HepG2 (cell line): ENCODE data around the gene LCK. TPM values are rescaled to one million over a fixed set of nuclear protein-coding genes. Genes with fewer than 3 reads are reported as not detected.

Source experiments
- ATAC-seq: fragments of 200-7000 bp; cut with Tn5 transposase; 3 replicates; pipeline ENCODE4 v1.9.1; 2020; ENCODE audit warnings: mild to moderate bottlenecking, moderate library complexity
- BruUV-seq: library from RNA; stranded (reverse); fragments of 400-500 nt; replicated peaks from 2 replicates; lab custom pipeline; 2021; lab: Mats Ljungman, UMichigan
- CTCF ChIA-PET: fragments of 300-600 bp; formaldehyde crosslinking; extraction: SDS; loops from one replicate; lab custom pipeline; 2021; ENCODE audit warnings: low total read pairs, inconsistent platforms, low intra/inter-chr PET ratio; lab: Yijun Ruan, JAX
- POLR2A ChIA-PET: fragments of 350-600 bp; sonication (Branson Sonifier 250); formaldehyde crosslinking; loops from one replicate; lab custom pipeline; 2020; ENCODE audit warnings: antibody characterized with exemption, inconsistent platforms; lab: Yijun Ruan, JAX
- DNase-seq: peaks from one replicate; pipeline ENCODE4 v3.0.0-alpha.2; 2015; ENCODE audit warnings: low spot score
- FAIRE-seq: peaks from 3 replicates; lab custom pipeline; 2011; peaks lifted over from hg19 to GRCh38; lab: Jason Lieb, UNC
- H2AFZ ChIP-seq: one replicate; pipeline ENCODE4 v1.6.1; 2011; ENCODE audit warnings: low read length, inconsistent platforms
- H3K27ac ChIP-seq: fragments of 300-600 bp; 3 replicates; pipeline ENCODE4 v1.8.0; 2011; ENCODE audit warnings: mixed run types, mild to moderate bottlenecking, mixed read lengths, low read length, inconsistent platforms; ENCODE audit not compliant: insufficient read depth; ENCODE audit errors: extremely low read length
- H3K27me3 ChIP-seq, 2 experiments: fragments of 200-600 bp in 1 of 2; 2 replicates in 1 of 2; 3 replicates in 1 of 2; pipeline versions ENCODE4 v1.6.0 to v1.8.0; 2011; ENCODE audit warnings: low read length in 2 of 2, mild to moderate bottlenecking in 2 of 2, moderate library complexity in 2 of 2, inconsistent platforms in 1 of 2; ENCODE audit not compliant: insufficient read depth in 2 of 2, control insufficient read depth in 1 of 2
- H3K36me3 ChIP-seq, 2 experiments: fragments of 200-600 bp in 1 of 2; replicated peaks in 1 of 2; 2 replicates in 1 of 2; 3 replicates in 1 of 2; pipeline versions ENCODE4 v1.5.1 to v1.8.0; 2011; ENCODE audit warnings: low read length in 2 of 2, inconsistent platforms in 1 of 2; ENCODE audit not compliant: insufficient read depth in 2 of 2, control insufficient read depth in 1 of 2
- H3K4me1 ChIP-seq: 2 replicates; pipeline ENCODE4 v1.5.1; 2012; ENCODE audit warnings: low read length, inconsistent platforms; ENCODE audit not compliant: insufficient read depth
- H3K4me2 ChIP-seq: 2 replicates; pipeline ENCODE4 v1.6.0; 2011; ENCODE audit warnings: low read depth, low read length, inconsistent platforms
- H3K4me3 ChIP-seq, 3 experiments: fragments of 200-600 bp in 1 of 3; sonication (generic), shearing (Covaris generic) in 1 of 3; replicated peaks in 1 of 3; 2 replicates each; pipeline ENCODE4 v1.5.1; 2011 to 2016; ENCODE audit warnings: low read length in 3 of 3, inconsistent platforms in 2 of 3, low read depth in 2 of 3, mild to moderate bottlenecking in 2 of 3, control low read depth in 1 of 3, mixed read lengths in 1 of 3; ENCODE audit not compliant: insufficient read depth in 1 of 3
- H3K79me2 ChIP-seq: one replicate; pipeline ENCODE4 v1.6.1; 2011; ENCODE audit warnings: low read length, inconsistent platforms; ENCODE audit not compliant: insufficient read depth
- H3K9ac ChIP-seq: 2 replicates; pipeline ENCODE4 v1.6.0; 2011; ENCODE audit warnings: mild to moderate bottlenecking, low read depth, low read length, inconsistent platforms; ENCODE audit not compliant: insufficient read depth
- H3K9me3 ChIP-seq: 2 replicates; pipeline ENCODE4 v1.5.1; 2012; ENCODE audit warnings: mild to moderate bottlenecking, low read length
- H4K20me1 ChIP-seq: 2 replicates; pipeline ENCODE4 v1.6.0; 2011; ENCODE audit warnings: inconsistent platforms, mild to moderate bottlenecking, low read length, moderate library complexity; ENCODE audit not compliant: insufficient read depth
- BCL6 ChIP-seq: IDR thresholded peaks from 2 replicates; pipeline ENCODE4 v1.6.1; 2016; ENCODE audit warnings: missing genetic modification reagents, missing compliant biosample characterization
- BCLAF1 ChIP-seq: fragments of 450-650 bp; IDR thresholded peaks from 2 replicates; pipeline ENCODE4 v1.6.1; 2017; ENCODE audit warnings: mild to moderate bottlenecking
- ETV5 ChIP-seq: IDR thresholded peaks from 2 replicates; pipeline ENCODE4 v1.6.1; 2018; ENCODE audit warnings: missing biosample characterization, missing genetic modification reagents, inconsistent platforms, borderline replicate concordance
- FUBP1 ChIP-seq: sonication (generic); formaldehyde crosslinking; IDR thresholded peaks from 2 replicates; pipeline ENCODE4 v1.5.1; 2020; ENCODE audit warnings: missing genetic modification reagents, mild to moderate bottlenecking, borderline replicate concordance
- GABPA ChIP-seq, 2 experiments: IDR thresholded peaks; 2 replicates each; pipeline ENCODE4 v1.6.1; 2011 to 2016; ENCODE audit warnings: low read depth in 2 of 2, low read length in 1 of 2, missing biosample characterization in 1 of 2, missing genetic modification characterization in 1 of 2
- HDAC6 ChIP-seq: fragments of 200-600 bp; sonication (generic); IDR thresholded peaks from 2 replicates; pipeline ENCODE4 v1.7.0; 2017; ENCODE audit warnings: mild to moderate bottlenecking, antibody characterized with exemption, low read length, low read depth
- KAT7 ChIP-seq: IDR thresholded peaks from 2 replicates; pipeline ENCODE4 v1.6.1; 2018; ENCODE audit warnings: borderline replicate concordance, missing compliant biosample characterization
- MXI1 ChIP-seq: IDR thresholded peaks from 3 replicates; pipeline ENCODE4 v1.6.1; 2012; ENCODE audit warnings: low read depth, low read length, inconsistent platforms, borderline replicate concordance
- NFKB2 ChIP-seq: sonication (generic); formaldehyde crosslinking; IDR thresholded peaks from 2 replicates; pipeline ENCODE4 v1.4.0; 2020; ENCODE audit warnings: missing genetic modification reagents, borderline replicate concordance
- RARA ChIP-seq: IDR thresholded peaks from 2 replicates; pipeline ENCODE4 v1.6.1; 2016; ENCODE audit warnings: missing genetic modification reagents, missing compliant biosample characterization
- RFX5 ChIP-seq: IDR thresholded peaks from 2 replicates; pipeline ENCODE4 v1.6.1; 2011; ENCODE audit warnings: low read depth, low read length, improper control_type of control experiment
- RXRA ChIP-seq: sonication (generic); formaldehyde crosslinking; IDR thresholded peaks from 2 replicates; pipeline ENCODE4 v1.5.1; 2020; ENCODE audit warnings: missing genetic modification reagents
- TCF12 ChIP-seq, 2 experiments: fragments of 450-650 bp in 1 of 2; sonication (generic) in 1 of 2; formaldehyde crosslinking in 1 of 2; IDR thresholded peaks; 2 replicates each; pipeline versions ENCODE4 v1.6.1 to v1.8.0; 2017 to 2022; ENCODE audit warnings: antibody characterized with exemption in 1 of 2, mild to moderate bottlenecking in 1 of 2, missing genetic modification reagents in 1 of 2, moderate library complexity in 1 of 2
- TEAD3 ChIP-seq: optimal IDR thresholded peaks from 2 replicates; pipeline ENCODE3; 2016; ENCODE audit warnings: borderline replicate concordance
- XRCC5 ChIP-seq: fragments of 200-400 bp; formaldehyde crosslinking; optimal IDR thresholded peaks from 2 replicates; pipeline ENCODE3; 2017; ENCODE audit warnings: mild to moderate bottlenecking, low read length
- ZNF34 ChIP-seq: sonication (generic); formaldehyde crosslinking; IDR thresholded peaks from 2 replicates; pipeline ENCODE4 v1.4.0; 2020; ENCODE audit warnings: mild to moderate bottlenecking, missing genetic modification reagents, borderline replicate concordance
- ZNF704 ChIP-seq: sonication (generic); formaldehyde crosslinking; IDR thresholded peaks from 2 replicates; pipeline ENCODE4 v1.8.1; 2023; ENCODE audit warnings: mild to moderate bottlenecking, inconsistent platforms, moderate library complexity, missing genetic modification reagents, borderline replicate concordance
- ZNF816 ChIP-seq: sonication (generic); formaldehyde crosslinking; IDR thresholded peaks from 2 replicates; pipeline ENCODE4 v1.8.0; 2022; ENCODE audit warnings: missing genetic modification reagents, mild to moderate bottlenecking, borderline replicate concordance
- WGBS: methylation state at CpG from one replicate; pipeline ENCODE4 v1.1.6; 2017; ENCODE audit warnings: low lambda C conversion rate; 5-methylcytosine and 5-hydroxymethylcytosine counted together
- in situ Hi-C: cut with HindIII; loops from 2 replicates; pipeline ENCODE4 v1.10.0; 2017; ENCODE audit warnings: low pct_unique_long_range_greater_than_20kb; ENCODE audit not compliant: extremely low pct_ligation_motif_present
- intact Hi-C: fragments of 100-400 bp; cut with micrococcal nuclease; formaldehyde crosslinking; loops from one replicate; pipeline ENCODE4 v1.10.0; 2022; ENCODE audit not compliant: unreplicated experiment
- polyA plus RNA-seq, 8 experiments: library from polyadenylated mRNA; depleted of rRNA in 3 of 8; stranded (reverse) in 7 of 8; unstranded in 1 of 8; fragments of >200 nt; fragmentation: Illumina TruSeq in 4 of 8; extraction: Trizol in 4 of 8; gene quantifications; 2 replicates each; pipeline versions ENCODE4 v1.2.1 to v1.2.3, GENCODE V29; 2011 to 2016; ENCODE audit warnings: low read depth in 4 of 8, missing spikeins in 1 of 8, mixed read lengths in 1 of 8; ENCODE audit not compliant: insufficient read depth in 1 of 8
- total RNA-seq, 5 experiments: library from RNA; depleted of rRNA; stranded (reverse); fragments of >200 nt; fragmentation: Illumina TruSeq; extraction: Trizol; gene quantifications; 2 replicates each; pipeline ENCODE4 v1.2.3, GENCODE V29; 2016; ENCODE audit warnings: low read depth in 1 of 5

LCK gene
- total and polyA plus RNA-seq, 2 of the 13 experiments (the other 11 are each of a cell fraction or from before 2014, with no cell fraction given): 0.93 to 1.8 TPM

- Histone ChIP-seq H3K27me3 (0 out of 5 replicates have a peak, but pooled peaks cover 0 to 2% of the 10 kb centered on the region in 2 experiments), H3K9ac (no peak overlapping the region), H3K27ac (no peak overlapping the region), H3K9me3 (no peaks in the 10 kb centered on the region), H4K20me1 (no peaks in the 10 kb centered on the region), H3K4me1 (peaks cover 34% of the 10 kb centered on the region), H3K4me2 (peak overlapping the region; percentile 36; the same call in 1 of the 2 replicates), H3K4me3 (no peak overlapping the region), H3K36me3 (no peaks in the 10 kb centered on the region), H2AFZ (no peak overlapping the region), H3K79me2 (no peaks in the 10 kb centered on the region)
- FAIRE-seq (no peak), DNase-seq (peak; percentile 39), ATAC-seq (peak; percentile 46)
- in situ Hi-C loops (no loop called here), intact Hi-C loops (no loop called here)
- WGBS: 19% methylated on average over 7 of the region's 7 CpGs
- CTCF ChIA-PET: no interaction called here
- POLR2A ChIA-PET: interaction anchor here (2.6 kb wide), 1 partner anchor 16 kb away, joined by 12 read pairs; the partner anchor contains the start of gene LCK
- BruUV-seq: no TSS peak
- no peak for TF ChIP-seq BCLAF1
- TF ChIP-seq BCL6 (CRISPR knock-in tag): peak; percentile 55
- no peak for TF ChIP-seq RXRA
- no peak for TF ChIP-seq MXI1
- peak; percentile 50 for TF ChIP-seq TEAD3 (CRISPR knock-in tag)
- no peak for TF ChIP-seq XRCC5
- no peak for TF ChIP-seq FUBP1 (CRISPR knock-in tag)
- TF ChIP-seq RARA (CRISPR knock-in tag): peak; percentile 17; the same call in 1 of the 2 replicates
- no peak for TF ChIP-seq ZNF704 (CRISPR knock-in tag)
- TF ChIP-seq ZNF816 (CRISPR knock-in tag): no peak
- TF ChIP-seq ZNF34 (CRISPR knock-in tag): no peak
- peak; percentile 25; the same call in 1 of the 2 replicates for TF ChIP-seq ETV5 (CRISPR knock-in tag)
- no peak for TF ChIP-seq GABPA (IDR thresholded peaks at IDR 0.05; ENCODE audit: low read depth, low read length)
- TF ChIP-seq GABPA (CRISPR knock-in tag; IDR thresholded peaks at IDR 0.05; ENCODE audit: low read depth): peak; percentile 56
- no peak for TF ChIP-seq RFX5
- no peak for TF ChIP-seq TCF12 (IDR thresholded peaks at IDR 0.05)
- no peak for TF ChIP-seq TCF12 (CRISPR knock-in tag; IDR thresholded peaks at IDR 0.05)
- TF ChIP-seq NFKB2: no peak
- TF ChIP-seq KAT7 (CRISPR knock-in tag): no peak
- no peak for TF ChIP-seq HDAC6
Observed at GRCh38 chr1:32266921-32267591, 16.0 kb downstream of the LCK start.
